Astrocyte (in vitro differentiated cells and primary cell): Measurements from ENCODE around the gene RBMY1J.

Source experiments
- EZH2 ChIP-seq: IDR thresholded peaks from 2 replicates; pipeline ENCODE4 v1.6.1; 2012; ENCODE audit warnings: mild to moderate bottlenecking, low read length, inconsistent platforms; ENCODE audit not compliant: insufficient read depth
- TF ChIP-seq, protein P1 (sequence below): IDR thresholded peaks from 2 replicates; pipeline ENCODE4 v1.5.1; 2011; ENCODE audit warnings: low read depth, mild to moderate bottlenecking, inconsistent platforms, low read length, moderate library complexity; ENCODE audit not compliant: insufficient read depth

DNA sequence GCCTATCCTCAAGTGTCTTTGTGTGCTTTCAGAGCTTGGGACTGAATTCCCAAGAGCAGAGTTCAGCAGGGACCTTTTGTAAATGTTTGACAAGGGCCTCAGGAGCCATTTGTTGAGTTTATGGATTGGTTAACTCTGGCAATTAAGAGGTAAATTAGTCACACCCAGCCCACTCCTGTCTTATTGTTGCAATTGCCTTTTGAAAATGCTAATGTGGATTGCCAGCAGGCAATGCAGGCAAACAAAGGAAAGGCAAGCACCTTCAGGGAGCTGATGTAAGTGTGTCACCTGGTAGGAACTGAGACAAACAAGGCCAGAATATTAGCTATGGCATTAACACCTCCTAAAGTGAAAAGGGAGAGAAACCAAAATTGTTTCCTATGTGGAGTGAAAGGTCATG lies 29.7 kb upstream of the RBMY1J start:
- TF ChIP-seq, protein P1, sequence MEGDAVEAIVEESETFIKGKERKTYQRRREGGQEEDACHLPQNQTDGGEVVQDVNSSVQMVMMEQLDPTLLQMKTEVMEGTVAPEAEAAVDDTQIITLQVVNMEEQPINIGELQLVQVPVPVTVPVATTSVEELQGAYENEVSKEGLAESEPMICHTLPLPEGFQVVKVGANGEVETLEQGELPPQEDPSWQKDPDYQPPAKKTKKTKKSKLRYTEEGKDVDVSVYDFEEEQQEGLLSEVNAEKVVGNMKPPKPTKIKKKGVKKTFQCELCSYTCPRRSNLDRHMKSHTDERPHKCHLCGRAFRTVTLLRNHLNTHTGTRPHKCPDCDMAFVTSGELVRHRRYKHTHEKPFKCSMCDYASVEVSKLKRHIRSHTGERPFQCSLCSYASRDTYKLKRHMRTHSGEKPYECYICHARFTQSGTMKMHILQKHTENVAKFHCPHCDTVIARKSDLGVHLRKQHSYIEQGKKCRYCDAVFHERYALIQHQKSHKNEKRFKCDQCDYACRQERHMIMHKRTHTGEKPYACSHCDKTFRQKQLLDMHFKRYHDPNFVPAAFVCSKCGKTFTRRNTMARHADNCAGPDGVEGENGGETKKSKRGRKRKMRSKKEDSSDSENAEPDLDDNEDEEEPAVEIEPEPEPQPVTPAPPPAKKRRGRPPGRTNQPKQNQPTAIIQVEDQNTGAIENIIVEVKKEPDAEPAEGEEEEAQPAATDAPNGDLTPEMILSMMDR = no peak
- no peak for TF ChIP-seq EZH2
